Measurements from ENCODE around the gene ZNF512. TPM values are rescaled to one million over a fixed set of nuclear protein-coding genes. Genes with fewer than 3 reads are reported as not detected.

ZNF512 gene
- total and polyA plus RNA-seq, 9 of the 15 experiments (the other 6 are each of a cell fraction or from before 2014, with no cell fraction given), result 24.7 to 101 (median 65.9) TPM

DNA sequence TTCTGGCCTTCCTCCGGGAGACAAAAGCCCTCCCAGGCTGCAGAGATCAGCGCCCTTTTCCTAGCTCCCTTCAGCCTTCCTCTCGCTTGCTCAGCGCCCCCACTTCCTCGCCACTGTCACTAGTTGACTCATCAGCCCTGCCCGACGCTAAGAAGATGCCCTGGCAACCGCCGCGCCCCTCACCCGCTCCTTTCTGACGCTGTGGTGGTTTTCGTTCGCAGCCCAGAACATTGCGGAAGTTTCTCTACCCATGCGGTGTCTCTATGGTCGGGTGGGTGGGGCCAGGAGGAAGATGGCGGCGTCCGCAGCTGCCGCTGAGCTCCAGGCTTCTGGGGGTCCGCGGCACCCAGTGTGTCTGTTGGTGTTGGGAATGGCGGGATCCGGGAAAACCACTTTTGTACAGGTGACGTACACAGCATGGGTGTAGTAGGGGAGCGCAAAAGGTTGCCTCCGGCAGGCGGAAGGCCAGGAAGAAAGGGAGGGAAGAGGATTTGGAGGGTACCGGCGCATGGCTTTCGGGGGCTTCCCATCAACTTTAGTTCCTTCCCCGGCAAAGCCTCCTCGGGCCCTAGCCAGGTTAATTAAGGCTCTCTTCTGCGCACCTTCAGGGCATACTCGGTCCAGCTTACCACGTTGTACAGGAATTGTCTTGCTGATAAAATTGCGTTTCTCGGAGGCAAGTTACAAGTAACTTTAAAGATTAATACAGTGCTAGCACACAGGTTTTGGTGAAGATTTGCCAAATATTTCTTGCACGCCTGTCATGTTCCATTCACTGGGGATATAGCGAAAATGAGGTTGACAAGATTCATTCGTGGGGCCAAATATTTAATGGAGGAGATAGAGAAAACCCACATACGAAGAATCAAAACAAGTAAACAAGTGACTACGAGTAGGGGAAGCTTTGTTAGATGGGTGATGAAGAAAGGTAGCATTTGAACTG lies 46.2 kb downstream of the ZNF512 start, which contains the start of the genes CCDC121 and GPN1 (continued):
- TF ChIP-seq ZFP1 (CRISPR knock-in tag; IDR thresholded peaks at IDR 0.05) (no peak), CBFB (CRISPR knock-in tag; IDR thresholded peaks at IDR 0.05) (0 out of 2 replicates have a peak, but pooled peaks have one; percentile 13), NONO (IDR thresholded peaks at IDR 0.05; ENCODE audit: low read depth in 2 of 2, low read length in 1 of 2) (0 out of 4 replicates have a peak, but pooled peaks of 1 of the 2 experiments have one; percentile 18), ZBTB12 (CRISPR knock-in tag; IDR thresholded peaks at IDR 0.05) (no peak), PHF20 (IDR thresholded peaks at IDR 0.05; ENCODE audit: partially characterized antibody) (peak; percentile 97), NCOA1 (IDR thresholded peaks at IDR 0.05; ENCODE audit: low read depth) (peak; percentile 31; the same call in 1 of the 2 replicates), SMARCE1 (IDR thresholded peaks at IDR 0.05) (0 out of 2 replicates have a peak, but pooled peaks have one; percentile 16), ZNF584 (CRISPR knock-in tag; IDR thresholded peaks at IDR 0.05; ENCODE audit: low read depth) (no peak), ZNF347 (CRISPR knock-in tag; IDR thresholded peaks at IDR 0.05; ENCODE audit: low read depth) (no peak), SOX6 (IDR thresholded peaks at IDR 0.05) (peak; percentile 44), KDM1A (IDR thresholded peaks at IDR 0.05) (no peak), ZNF24 (IDR thresholded peaks at IDR 0.05) (no peak), YY1 (IDR thresholded peaks at IDR 0.05; ENCODE audit: borderline replicate concordance in 1 of 3, control insufficient read depth in 1 of 3, extremely low read depth in 1 of 3, insufficient read depth in 3 of 3, insufficient read length in 1 of 3, insufficient replicate concordance in 2 of 3, low read depth in 1 of 3, low read length in 2 of 3) (peak; percentile 85 to 98 (median 97))
- TF ChIP-seq, protein P1, sequence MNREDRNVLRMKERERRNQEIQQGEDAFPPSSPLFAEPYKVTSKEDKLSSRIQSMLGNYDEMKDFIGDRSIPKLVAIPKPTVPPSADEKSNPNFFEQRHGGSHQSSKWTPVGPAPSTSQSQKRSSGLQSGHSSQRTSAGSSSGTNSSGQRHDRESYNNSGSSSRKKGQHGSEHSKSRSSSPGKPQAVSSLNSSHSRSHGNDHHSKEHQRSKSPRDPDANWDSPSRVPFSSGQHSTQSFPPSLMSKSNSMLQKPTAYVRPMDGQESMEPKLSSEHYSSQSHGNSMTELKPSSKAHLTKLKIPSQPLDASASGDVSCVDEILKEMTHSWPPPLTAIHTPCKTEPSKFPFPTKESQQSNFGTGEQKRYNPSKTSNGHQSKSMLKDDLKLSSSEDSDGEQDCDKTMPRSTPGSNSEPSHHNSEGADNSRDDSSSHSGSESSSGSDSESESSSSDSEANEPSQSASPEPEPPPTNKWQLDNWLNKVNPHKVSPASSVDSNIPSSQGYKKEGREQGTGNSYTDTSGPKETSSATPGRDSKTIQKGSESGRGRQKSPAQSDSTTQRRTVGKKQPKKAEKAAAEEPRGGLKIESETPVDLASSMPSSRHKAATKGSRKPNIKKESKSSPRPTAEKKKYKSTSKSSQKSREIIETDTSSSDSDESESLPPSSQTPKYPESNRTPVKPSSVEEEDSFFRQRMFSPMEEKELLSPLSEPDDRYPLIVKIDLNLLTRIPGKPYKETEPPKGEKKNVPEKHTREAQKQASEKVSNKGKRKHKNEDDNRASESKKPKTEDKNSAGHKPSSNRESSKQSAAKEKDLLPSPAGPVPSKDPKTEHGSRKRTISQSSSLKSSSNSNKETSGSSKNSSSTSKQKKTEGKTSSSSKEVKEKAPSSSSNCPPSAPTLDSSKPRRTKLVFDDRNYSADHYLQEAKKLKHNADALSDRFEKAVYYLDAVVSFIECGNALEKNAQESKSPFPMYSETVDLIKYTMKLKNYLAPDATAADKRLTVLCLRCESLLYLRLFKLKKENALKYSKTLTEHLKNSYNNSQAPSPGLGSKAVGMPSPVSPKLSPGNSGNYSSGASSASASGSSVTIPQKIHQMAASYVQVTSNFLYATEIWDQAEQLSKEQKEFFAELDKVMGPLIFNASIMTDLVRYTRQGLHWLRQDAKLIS (CRISPR knock-in tag; IDR thresholded peaks at IDR 0.05), result no peak
- TF ChIP-seq, protein P2, sequence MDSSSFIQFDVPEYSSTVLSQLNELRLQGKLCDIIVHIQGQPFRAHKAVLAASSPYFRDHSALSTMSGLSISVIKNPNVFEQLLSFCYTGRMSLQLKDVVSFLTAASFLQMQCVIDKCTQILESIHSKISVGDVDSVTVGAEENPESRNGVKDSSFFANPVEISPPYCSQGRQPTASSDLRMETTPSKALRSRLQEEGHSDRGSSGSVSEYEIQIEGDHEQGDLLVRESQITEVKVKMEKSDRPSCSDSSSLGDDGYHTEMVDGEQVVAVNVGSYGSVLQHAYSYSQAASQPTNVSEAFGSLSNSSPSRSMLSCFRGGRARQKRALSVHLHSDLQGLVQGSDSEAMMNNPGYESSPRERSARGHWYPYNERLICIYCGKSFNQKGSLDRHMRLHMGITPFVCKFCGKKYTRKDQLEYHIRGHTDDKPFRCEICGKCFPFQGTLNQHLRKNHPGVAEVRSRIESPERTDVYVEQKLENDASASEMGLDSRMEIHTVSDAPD (CRISPR knock-in tag; IDR thresholded peaks at IDR 0.05), result no peak
- TF ChIP-seq, protein P3, sequence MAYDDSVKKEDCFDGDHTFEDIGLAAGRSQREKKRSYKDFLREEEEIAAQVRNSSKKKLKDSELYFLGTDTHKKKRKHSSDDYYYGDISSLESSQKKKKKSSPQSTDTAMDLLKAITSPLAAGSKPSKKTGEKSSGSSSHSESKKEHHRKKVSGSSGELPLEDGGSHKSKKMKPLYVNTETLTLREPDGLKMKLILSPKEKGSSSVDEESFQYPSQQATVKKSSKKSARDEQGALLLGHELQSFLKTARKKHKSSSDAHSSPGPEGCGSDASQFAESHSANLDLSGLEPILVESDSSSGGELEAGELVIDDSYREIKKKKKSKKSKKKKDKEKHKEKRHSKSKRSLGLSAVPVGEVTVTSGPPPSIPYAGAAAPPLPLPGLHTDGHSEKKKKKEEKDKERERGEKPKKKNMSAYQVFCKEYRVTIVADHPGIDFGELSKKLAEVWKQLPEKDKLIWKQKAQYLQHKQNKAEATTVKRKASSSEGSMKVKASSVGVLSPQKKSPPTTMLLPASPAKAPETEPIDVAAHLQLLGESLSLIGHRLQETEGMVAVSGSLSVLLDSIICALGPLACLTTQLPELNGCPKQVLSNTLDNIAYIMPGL (CRISPR knock-in tag; IDR thresholded peaks at IDR 0.05), result no peak

Data from K562 (cell line).